ENCODE results near the gene SPDYC.

SPDYC gene

GRCh38 chr11:65219930-65220213 lies 49.8 kb downstream of the SPDYC start:
- DNase-seq (ENCODE audit: extremely low read depth, low read depth) = peak; percentile 32
- TF ChIP-seq, protein P1, sequence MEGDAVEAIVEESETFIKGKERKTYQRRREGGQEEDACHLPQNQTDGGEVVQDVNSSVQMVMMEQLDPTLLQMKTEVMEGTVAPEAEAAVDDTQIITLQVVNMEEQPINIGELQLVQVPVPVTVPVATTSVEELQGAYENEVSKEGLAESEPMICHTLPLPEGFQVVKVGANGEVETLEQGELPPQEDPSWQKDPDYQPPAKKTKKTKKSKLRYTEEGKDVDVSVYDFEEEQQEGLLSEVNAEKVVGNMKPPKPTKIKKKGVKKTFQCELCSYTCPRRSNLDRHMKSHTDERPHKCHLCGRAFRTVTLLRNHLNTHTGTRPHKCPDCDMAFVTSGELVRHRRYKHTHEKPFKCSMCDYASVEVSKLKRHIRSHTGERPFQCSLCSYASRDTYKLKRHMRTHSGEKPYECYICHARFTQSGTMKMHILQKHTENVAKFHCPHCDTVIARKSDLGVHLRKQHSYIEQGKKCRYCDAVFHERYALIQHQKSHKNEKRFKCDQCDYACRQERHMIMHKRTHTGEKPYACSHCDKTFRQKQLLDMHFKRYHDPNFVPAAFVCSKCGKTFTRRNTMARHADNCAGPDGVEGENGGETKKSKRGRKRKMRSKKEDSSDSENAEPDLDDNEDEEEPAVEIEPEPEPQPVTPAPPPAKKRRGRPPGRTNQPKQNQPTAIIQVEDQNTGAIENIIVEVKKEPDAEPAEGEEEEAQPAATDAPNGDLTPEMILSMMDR (IDR thresholded peaks at IDR 0.05; ENCODE audit: low read depth, low read length) = no peak

DNA sequence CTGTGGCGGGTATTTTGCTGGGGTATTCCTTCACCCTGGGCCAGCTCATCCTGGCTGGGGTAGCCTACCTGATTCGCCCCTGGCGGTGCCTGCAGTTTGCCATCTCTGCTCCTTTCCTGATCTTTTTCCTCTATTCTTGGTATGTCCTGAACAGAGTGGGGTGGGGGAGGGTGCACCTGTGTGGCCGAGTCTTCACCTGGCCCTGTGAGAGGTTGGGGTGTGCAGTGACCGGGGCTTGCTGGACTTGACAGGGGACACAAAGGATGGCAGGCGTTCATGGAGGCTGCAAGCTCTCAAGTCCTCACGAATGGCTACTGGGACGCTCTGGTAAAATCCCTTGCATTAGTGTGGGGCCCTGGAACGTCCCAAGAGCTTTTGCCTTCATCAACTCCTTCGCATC lies 51.0 kb downstream of the SPDYC start:
- TF ChIP-seq, protein P1 (IDR thresholded peaks at IDR 0.05; ENCODE audit: low read depth, low read length) = no peak
- no peak for DNase-seq (ENCODE audit: extremely low read depth, low read depth)
